Embryonic facial prominence (tissue), 1 donor: Measurements from ENCODE around the gene OR4M1.
"Not testable (repeated sequence)": the region's sequence is repeated elsewhere in the genome, so short reads cannot be mapped to it uniquely, and the experiment has no call there.

ENCODE experiments used
- DNase-seq: peaks from one replicate; pipeline ENCODE4 v3.0.0-alpha.2; 2016; ENCODE audit errors: extremely low spot score

Gene OR4M1

GRCh38 chr14:19823178-19823577 lies 49.9 kb downstream of the OR4M1 start:
- DNase-seq, result no peak

GRCh38 chr14:19823765-19824164 lies 50.5 kb downstream of the OR4M1 start:
- DNase-seq, result no peak

DNA sequence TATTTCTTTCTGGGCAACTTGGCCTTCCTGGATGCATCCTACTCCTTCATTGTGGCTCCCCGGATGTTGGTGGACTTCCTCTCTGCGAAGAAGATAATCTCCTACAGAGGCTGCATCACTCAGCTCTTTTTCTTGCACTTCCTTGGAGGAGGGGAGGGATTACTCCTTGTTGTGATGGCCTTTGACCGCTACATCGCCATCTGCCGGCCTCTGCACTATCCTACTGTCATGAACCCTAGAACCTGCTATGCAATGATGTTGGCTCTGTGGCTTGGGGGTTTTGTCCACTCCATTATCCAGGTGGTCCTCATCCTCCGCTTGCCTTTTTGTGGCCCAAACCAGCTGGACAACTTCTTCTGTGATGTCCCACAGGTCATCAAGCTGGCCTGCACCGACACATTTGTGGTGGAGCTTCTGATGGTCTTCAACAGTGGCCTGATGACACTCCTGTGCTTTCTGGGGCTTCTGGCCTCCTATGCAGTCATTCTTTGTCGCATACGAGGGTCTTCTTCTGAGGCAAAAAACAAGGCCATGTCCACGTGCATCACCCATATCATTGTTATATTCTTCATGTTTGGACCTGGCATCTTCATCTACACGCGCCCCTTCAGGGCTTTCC lies 54.4 kb downstream of the OR4M1 start:
- not testable (repeated sequence) for DNase-seq

- DNase-seq, result no peak
Measured at GRCh38 chr14:19828314-19828713, 55.0 kb downstream of the OR4M1 start.
